GM12878 (cell line): ENCODE data around the gene GID8.

Experiments used
- CTCF ChIP-seq, 3 experiments: IDR thresholded peaks in 2 of 3; conservative IDR thresholded peaks in 1 of 3; 2 replicates each; pipeline ENCODE4 v1.5.1; 2011; ENCODE audit warnings: low read depth in 3 of 3, low read length in 3 of 3, mild to moderate bottlenecking in 3 of 3, control low read depth in 2 of 3, moderate library complexity in 2 of 3, inconsistent platforms in 1 of 3, mixed read lengths in 1 of 3; ENCODE audit not compliant: control insufficient read depth in 2 of 3, insufficient read depth in 1 of 3; ENCODE audit errors: extremely low read depth in 1 of 3
- HCFC1 ChIP-seq: fragments of 150-350 bp; IDR thresholded peaks from 2 replicates; pipeline ENCODE4 v1.6.1; 2014; ENCODE audit warnings: low read length
- MXI1 ChIP-seq: fragments of 150-350 bp; IDR thresholded peaks from 2 replicates; pipeline ENCODE4 v1.6.1; 2011; ENCODE audit warnings: low read depth, mild to moderate bottlenecking, inconsistent platforms, low read length, improper control_type of control experiment
- NFXL1 ChIP-seq: fragments of 450-650 bp; IDR thresholded peaks from 2 replicates; pipeline ENCODE4 v1.6.1; 2017; ENCODE audit warnings: antibody characterized with exemption, mild to moderate bottlenecking, borderline replicate concordance
- POLR2AphosphoS5 ChIP-seq: IDR thresholded peaks from 2 replicates; pipeline ENCODE4 v1.6.1; 2011; ENCODE audit warnings: mild to moderate bottlenecking, low read length, inconsistent platforms
- RAD21 ChIP-seq: IDR thresholded peaks from 2 replicates; pipeline ENCODE4 v1.6.1; 2011; ENCODE audit warnings: mild to moderate bottlenecking, low read depth, low read length, moderate library complexity; ENCODE audit not compliant: insufficient read depth
- SUZ12 ChIP-seq: fragments of 200-600 bp; sonication (generic); IDR thresholded peaks from one replicate; pipeline ENCODE4 v1.6.1; 2018; ENCODE audit warnings: antibody characterized with exemption, mild to moderate bottlenecking; ENCODE audit not compliant: unreplicated experiment
- ZNF274 ChIP-seq: IDR thresholded peaks from one replicate; pipeline ENCODE4 v1.8.0; 2011; ENCODE audit not compliant: insufficient read length, insufficient read depth

- TF ChIP-seq NFXL1 (no peak), HCFC1 (no peak), RAD21 (no peak), ZNF274 (no peak), CTCF (IDR thresholded peaks at IDR 0.05 in 2 of 3, conservative IDR thresholded peaks at IDR 0.05 in 1 of 3; ENCODE audit: control insufficient read depth in 2 of 3, extremely low read depth in 1 of 3, insufficient read depth in 1 of 3, low read depth in 3 of 3, low read length in 3 of 3) (no peak), SUZ12 (no peak), POLR2AphosphoS5 (0 out of 2 replicates have a peak, but pooled peaks have one; percentile 23), MXI1 (no peak)
These were observed 27.7 kb upstream of the GID8 start for GRCh38 chr20:62910217-62910766.
